Osteocyte (in vitro differentiated cells): ENCODE data around the gene ZNF891. TPM values are rescaled to one million over a fixed set of nuclear protein-coding genes. Genes with fewer than 3 reads are reported as not detected.

ENCODE experiments used
- DNase-seq: peaks from one replicate; pipeline ENCODE4 v3.0.0; 2021; ENCODE audit warnings: mixed read lengths; ENCODE audit not compliant: unreplicated experiment; ENCODE audit errors: extremely low spot score
- H3K27ac Mint-ChIP-seq: one replicate; pipeline ENCODE4 v1.8.0; 2021; ENCODE audit warnings: mild to moderate bottlenecking, mixed read lengths; ENCODE audit not compliant: unreplicated experiment
- H3K27me3 Mint-ChIP-seq: one replicate; pipeline ENCODE4 v1.8.0; 2021; ENCODE audit warnings: mixed read lengths; ENCODE audit not compliant: unreplicated experiment
- H3K36me3 Mint-ChIP-seq: one replicate; pipeline ENCODE4 v1.8.0; 2021; ENCODE audit warnings: mixed read lengths; ENCODE audit not compliant: unreplicated experiment
- H3K4me1 Mint-ChIP-seq: one replicate; pipeline ENCODE4 v1.8.0; 2021; ENCODE audit warnings: mixed read lengths; ENCODE audit not compliant: unreplicated experiment
- H3K4me3 Mint-ChIP-seq: one replicate; pipeline ENCODE4 v1.8.0; 2021; ENCODE audit warnings: mild to moderate bottlenecking, moderate library complexity, mixed read lengths; ENCODE audit not compliant: unreplicated experiment
- H3K9me3 Mint-ChIP-seq: one replicate; pipeline ENCODE4 v1.8.0; 2021; ENCODE audit warnings: mixed read lengths; ENCODE audit not compliant: unreplicated experiment
- CTCF ChIP-seq: fragments of 200-600 bp; sonication (generic); IDR thresholded peaks from 2 replicates; pipeline ENCODE4 v1.5.0; 2021; ENCODE audit warnings: antibody characterized with exemption, mild to moderate bottlenecking, moderate library complexity
- long read RNA-seq: library from polyadenylated mRNA; unstranded; transcript quantifications from one replicate; pipeline ENCODE4 v2.0.0, GENCODE V29; 2021
- total RNA-seq: library from RNA; stranded (reverse); gene quantifications from 2 replicates; pipeline ENCODE4 v1.2.1, GENCODE V29; 2021

Gene ZNF891
- total RNA-seq, result 2.1 and 2.3 TPM in 2 replicates
- long read RNA-seq, full-length matches to known transcripts, result 4 of 10 reads
- long read RNA-seq, partial matches to known transcripts, result 0 of 10 reads
- long read RNA-seq, other reads (novel, unspliced or antisense), result 6 of 10 reads

GRCh38 chr12:133130038-133130807, at the start of gene ZNF891, which contains the start of gene ZNF10:
TSS of gene ZNF891 (minus strand) at chr12:133130274. CDS start at chr12:133121918, 8,356 bp downstream.
TSS of gene ZNF10 (plus strand) at chr12:133130627. CDS start at chr12:133144493, 13,866 bp downstream.
- TF ChIP-seq CTCF, result no peak

DNA sequence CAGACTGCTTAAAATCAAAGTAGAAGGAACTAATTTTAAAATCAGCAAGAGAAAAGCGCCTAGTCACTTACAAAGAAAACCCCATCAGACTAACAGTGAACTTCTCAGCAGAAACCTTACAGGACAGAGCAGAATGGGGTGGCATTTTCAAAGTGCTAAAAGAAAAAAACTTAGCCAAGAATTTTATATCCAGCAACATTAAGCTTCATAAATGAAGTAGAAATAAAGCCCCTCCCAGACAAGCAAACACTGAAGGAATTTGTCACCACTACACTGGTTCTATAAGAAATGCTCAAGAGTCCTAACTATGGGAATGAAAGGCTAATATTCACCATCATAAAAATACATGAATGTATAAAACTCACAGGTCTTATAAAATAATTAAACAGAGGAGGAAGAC, 44.8 kb upstream of the ZNF891 start:
- no peaks in the 10 kb centered on the region for H3K4me1 Mint-ChIP-seq
- H3K36me3 Mint-ChIP-seq, result peaks cover 1% of the 10 kb centered on the region
- no peaks in the 10 kb centered on the region for H3K27me3 Mint-ChIP-seq
- H3K27ac Mint-ChIP-seq, result no peak overlapping the region
- H3K4me3 Mint-ChIP-seq, result no peak overlapping the region
- DNase-seq, result no peak
- no peak for TF ChIP-seq CTCF
- H3K9me3 Mint-ChIP-seq, result peaks cover 48% of the 10 kb centered on the region

More at GRCh38 chr12:133130038-133130807, at the start of gene ZNF891, which contains the start of gene ZNF10:
- peak; percentile 98 for DNase-seq
- Mint-ChIP-seq H3K4me3 (peak within 1 kb of the TSS; percentile 96), H3K27me3 (no peaks in the 10 kb centered on the region), H3K9me3 (peaks cover 37% of the 10 kb centered on the region), H3K27ac (peak within 1 kb of the TSS; percentile 99), H3K36me3 (peaks cover 58% of the 10 kb centered on the region), H3K4me1 (peaks cover 15% of the 10 kb centered on the region)

- Mint-ChIP-seq H3K4me3 (no peak overlapping the region), H3K27me3 (no peaks in the 10 kb centered on the region), H3K4me1 (no peaks in the 10 kb centered on the region), H3K27ac (no peak overlapping the region), H3K36me3 (no peaks in the 10 kb centered on the region), H3K9me3 (peaks cover 54% of the 10 kb centered on the region)
- no peak for TF ChIP-seq CTCF
- DNase-seq, result no peak
Measured at GRCh38 chr12:133172491-133172890, 42.4 kb upstream of the ZNF891 start.

DNA sequence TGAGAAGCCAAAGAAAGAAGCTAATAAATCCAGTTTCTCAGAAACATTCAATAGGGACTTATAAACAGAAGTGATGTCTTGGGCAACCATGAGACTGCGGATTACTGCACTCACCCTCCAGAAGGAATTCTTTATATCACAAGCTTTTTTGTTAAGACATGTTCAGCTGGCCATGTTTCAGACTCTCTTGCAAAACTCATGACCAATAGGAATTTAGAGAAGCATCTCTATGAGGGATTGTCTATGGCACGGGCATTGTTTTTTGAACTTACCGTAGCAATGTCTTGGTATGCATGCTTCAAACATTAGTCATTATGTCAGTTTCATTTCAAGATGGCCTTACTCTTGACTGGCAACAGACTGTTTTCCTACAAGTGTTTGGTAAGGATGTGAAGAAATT, 35.7 kb upstream of the ZNF891 start:
- no peak for DNase-seq
- no peak for TF ChIP-seq CTCF
- H3K36me3 Mint-ChIP-seq, result peaks cover 2% of the 10 kb centered on the region
- H3K9me3 Mint-ChIP-seq, result peaks cover 41% of the 10 kb centered on the region
- H3K4me3 Mint-ChIP-seq, result no peak overlapping the region
- no peaks in the 10 kb centered on the region for H3K4me1 Mint-ChIP-seq
- no peak overlapping the region for H3K27ac Mint-ChIP-seq
- no peaks in the 10 kb centered on the region for H3K27me3 Mint-ChIP-seq

DNA sequence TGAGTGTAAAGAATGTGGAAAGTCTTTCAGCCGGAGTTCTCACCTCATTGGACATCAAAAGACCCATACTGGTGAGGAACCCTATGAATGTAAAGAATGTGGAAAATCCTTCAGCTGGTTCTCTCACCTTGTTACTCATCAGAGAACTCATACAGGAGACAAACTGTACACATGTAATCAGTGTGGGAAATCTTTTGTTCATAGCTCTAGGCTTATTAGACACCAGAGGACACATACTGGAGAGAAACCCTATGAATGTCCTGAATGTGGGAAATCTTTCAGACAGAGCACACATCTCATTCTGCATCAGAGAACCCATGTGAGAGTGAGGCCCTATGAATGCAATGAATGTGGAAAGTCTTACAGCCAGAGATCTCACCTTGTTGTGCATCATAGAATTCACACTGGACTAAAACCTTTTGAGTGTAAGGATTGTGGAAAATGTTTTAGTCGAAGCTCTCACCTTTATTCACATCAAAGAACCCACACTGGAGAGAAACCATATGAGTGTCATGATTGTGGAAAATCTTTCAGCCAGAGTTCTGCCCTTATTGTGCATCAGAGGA, 26.1 kb upstream of the ZNF891 start:
- Mint-ChIP-seq H3K9me3 (peaks cover 74% of the 10 kb centered on the region), H3K4me3 (no peak overlapping the region), H3K4me1 (no peaks in the 10 kb centered on the region), H3K36me3 (peaks cover 80% of the 10 kb centered on the region), H3K27me3 (no peaks in the 10 kb centered on the region), H3K27ac (no peak overlapping the region)
- DNase-seq, result no peak
- TF ChIP-seq CTCF, result no peak
